ENCODE data around the gene TGFB1. TPM values are rescaled to one million over a fixed set of nuclear protein-coding genes. Genes with fewer than 3 reads are reported as not detected.

TGFB1 gene
- total RNA-seq, 2 experiments from 2014 or later: 406 to 416 TPM

DNA sequence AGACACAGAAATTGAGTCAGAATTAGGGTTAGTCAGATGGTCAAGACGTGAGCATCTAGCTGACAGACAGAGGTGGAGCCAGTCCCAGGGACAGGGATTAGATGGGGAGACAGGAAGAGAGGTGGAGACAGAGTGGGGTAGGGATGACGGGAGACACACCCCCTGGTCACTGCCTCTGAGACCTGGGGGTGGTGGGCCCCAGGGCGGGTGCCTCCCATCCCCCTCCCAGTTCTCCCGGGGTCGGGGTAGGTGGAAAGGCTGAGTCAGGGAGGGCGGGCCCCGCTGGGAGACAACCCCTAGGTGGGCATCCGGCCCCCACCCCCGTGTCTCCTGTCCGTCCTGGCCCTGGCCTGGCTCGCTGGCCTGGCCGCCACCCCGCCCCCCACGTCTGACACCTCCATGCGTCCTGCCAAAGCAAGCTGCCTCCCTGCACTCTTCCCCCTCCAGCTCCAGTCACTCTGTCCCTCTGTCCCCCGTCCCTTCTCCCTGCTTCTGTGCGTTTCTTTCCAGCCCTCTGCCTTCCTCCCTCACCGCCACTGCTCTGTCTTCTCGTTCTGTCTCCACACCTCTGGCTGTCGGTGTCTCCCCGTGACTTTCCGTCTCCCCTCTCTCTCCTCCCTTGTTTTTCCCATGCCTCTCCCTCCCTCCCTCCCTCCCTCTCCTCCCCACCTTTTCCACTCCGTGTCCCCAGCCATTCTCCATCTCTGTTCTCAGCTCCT, 28.6 kb downstream of the TGFB1 start:
- Histone ChIP-seq H3K4me1 (ENCODE audit: insufficient read depth, low read length) (peaks cover 82% of the 10 kb centered on the region), H3K4me3 (ENCODE audit: low read length) (no peak overlapping the region), H3K36me3 (ENCODE audit: insufficient read depth, low read length) (peaks cover 54% of the 10 kb centered on the region), H3K9me3 (ENCODE audit: control insufficient read depth in 1 of 2, insufficient read depth in 1 of 2, low read length in 2 of 2) (no peaks in the 10 kb centered on the region), H3K27me3 (ENCODE audit: control insufficient read depth in 1 of 2, insufficient read depth in 2 of 2, low read length in 2 of 2) (no peaks in the 10 kb centered on the region), H3K27ac (ENCODE audit: low read depth in 1 of 2, low read length in 2 of 2) (peak overlapping the region in 1 of 2 donors; percentile 17)
- TF ChIP-seq CTCF (IDR thresholded peaks at IDR 0.05): no peak
- Mint-ChIP-seq H3K36me3 (ENCODE audit: low read depth) (peaks cover 68% of the 10 kb centered on the region), H3K27ac (peak overlapping the region; percentile 94), H3K9me3 (no peaks in the 10 kb centered on the region), H3K27me3 (no peaks in the 10 kb centered on the region), H3K4me3 (peak overlapping the region; percentile 86), H3K4me1 (ENCODE audit: low read depth) (peaks cover 54% of the 10 kb centered on the region)
- CTCF ChIA-PET: no interaction called here
- DNase-seq (peak in 3 of 14 experiments; percentile 23 to 58 (median 38)), ATAC-seq (ENCODE audit: poor library complexity) (no peak)
- intact Hi-C loops (cut with DNase I, micrococcal nuclease): loop anchor here in 1 of 2 experiments (5.0 kb wide), 1 partner anchor 37 kb away; the partner anchor contains the start of gene B9D2
- POLR2A ChIA-PET: interaction anchor here (0.7 to 5.6 kb wide), 5 partner anchors 17 to 27 kb away, joined by 3 to 106 read pairs (median 3); partner anchors contain the start of gene TGFB1

GRCh38 chr19:41324231-41324702, 29.5 kb downstream of the TGFB1 start:
- no peaks in the 10 kb centered on the region for H3K27me3 Mint-ChIP-seq
- peak overlapping the region; percentile 86 for H3K4me3 Mint-ChIP-seq
- Histone ChIP-seq H3K9me3 (ENCODE audit: control insufficient read depth in 1 of 2, insufficient read depth in 1 of 2, low read length in 2 of 2) (no peaks in the 10 kb centered on the region), H3K36me3 (ENCODE audit: insufficient read depth, low read length) (peaks cover 59% of the 10 kb centered on the region), H3K27me3 (ENCODE audit: control insufficient read depth in 1 of 2, insufficient read depth in 2 of 2, low read length in 2 of 2) (no peaks in the 10 kb centered on the region), H3K4me3 (ENCODE audit: low read length) (no peak overlapping the region), H3K4me1 (ENCODE audit: insufficient read depth, low read length) (peaks cover 75% of the 10 kb centered on the region), H3K27ac (ENCODE audit: low read depth in 1 of 2, low read length in 2 of 2) (peak overlapping the region in 1 of 2 donors; percentile 47)
- peaks cover 59% of the 10 kb centered on the region for H3K4me1 Mint-ChIP-seq (ENCODE audit: low read depth)
- H3K27ac Mint-ChIP-seq: peak overlapping the region; percentile 94
- H3K9me3 Mint-ChIP-seq: no peaks in the 10 kb centered on the region
- intact Hi-C loops (cut with DNase I, micrococcal nuclease): no loop called here
- POLR2A ChIA-PET: interaction anchor here (0.7 to 1.6 kb wide), 4 partner anchors 23 to 61 kb away, joined by 3 to 4 read pairs (median 3); partner anchors contain the start of gene HNRNPUL1
- peaks cover 77% of the 10 kb centered on the region for H3K36me3 Mint-ChIP-seq (ENCODE audit: low read depth)
- TF ChIP-seq CTCF (IDR thresholded peaks at IDR 0.05): no peak
- DNase-seq (peak in 1 of 14 experiments; percentile 37), ATAC-seq (ENCODE audit: poor library complexity) (no peak)
- CTCF ChIA-PET: no interaction called here

GRCh38 chr19:41323430-41324125, 30.1 kb downstream of the TGFB1 start:
- TF ChIP-seq CTCF (IDR thresholded peaks at IDR 0.05): no peak
- Mint-ChIP-seq H3K27ac (peak overlapping the region; percentile 94), H3K27me3 (no peaks in the 10 kb centered on the region), H3K4me3 (peak overlapping the region; percentile 14), H3K9me3 (no peaks in the 10 kb centered on the region), H3K36me3 (ENCODE audit: low read depth) (peaks cover 77% of the 10 kb centered on the region), H3K4me1 (ENCODE audit: low read depth) (peaks cover 52% of the 10 kb centered on the region)
- peak overlapping the region in 1 of 2 donors; percentile 47 for H3K27ac ChIP-seq (ENCODE audit: low read depth in 1 of 2, low read length in 2 of 2)
- no peak for ATAC-seq (ENCODE audit: poor library complexity)
- H3K9me3 ChIP-seq (ENCODE audit: control insufficient read depth in 1 of 2, insufficient read depth in 1 of 2, low read length in 2 of 2): no peaks in the 10 kb centered on the region
- H3K27me3 ChIP-seq (ENCODE audit: control insufficient read depth in 1 of 2, insufficient read depth in 2 of 2, low read length in 2 of 2): no peaks in the 10 kb centered on the region
- no peak overlapping the region for H3K4me3 ChIP-seq (ENCODE audit: low read length)
- peaks cover 68% of the 10 kb centered on the region for H3K4me1 ChIP-seq (ENCODE audit: insufficient read depth, low read length)
- H3K36me3 ChIP-seq (ENCODE audit: insufficient read depth, low read length): peaks cover 59% of the 10 kb centered on the region
- ChIA-PET POLR2A (interaction anchor here (1.0 to 1.6 kb wide), 3 partner anchors 15 to 60 kb away, joined by 3 to 4 read pairs (median 3); partner anchors contain the start of gene HNRNPUL1), CTCF (no interaction called here)
- intact Hi-C loops (cut with DNase I, micrococcal nuclease): no loop called here
- DNase-seq: peak in 3 of 14 experiments; percentile 20 to 67 (median 57)
